ENCODE measurements around the gene PDK1.
"Not testable (repeated sequence)": the region's sequence is repeated elsewhere in the genome, so short reads cannot be mapped to it uniquely, and the experiment has no call there.

Gene PDK1

DNA sequence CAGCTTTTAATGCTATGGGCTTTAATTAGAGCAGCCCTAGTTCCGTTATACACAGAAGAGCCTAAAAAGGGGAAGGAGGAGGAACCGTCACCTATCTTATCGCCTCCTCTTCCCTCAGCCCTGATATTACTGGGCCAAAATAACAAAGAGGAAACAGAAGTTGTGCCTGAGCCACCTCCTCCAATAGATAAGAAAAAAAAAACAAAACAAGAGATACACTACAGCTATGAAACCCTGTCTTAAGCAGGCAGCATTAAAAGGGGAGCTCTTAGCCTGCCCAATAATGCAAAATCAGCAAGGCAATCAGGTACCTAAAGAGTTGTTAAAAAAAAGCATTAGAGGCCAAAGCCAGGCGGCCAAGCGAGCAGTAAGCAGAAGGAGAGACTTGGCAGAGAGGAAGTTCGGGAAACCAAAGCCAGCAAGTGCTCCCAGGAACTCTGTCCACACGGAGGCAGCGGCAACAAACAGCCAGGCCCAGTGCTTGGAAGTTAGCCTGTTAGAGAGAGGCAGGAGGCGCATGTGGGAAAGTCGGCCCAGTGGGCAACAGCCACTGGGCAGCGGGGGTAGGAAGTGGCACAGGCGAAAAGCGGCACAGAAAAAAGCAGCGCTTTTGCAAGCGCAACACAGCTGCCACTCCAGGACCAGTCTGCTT is 41.8 kb upstream of the PDK1 start:
- no peak for DNase-seq (ENCODE audit: low read depth)
- TF ChIP-seq, protein P1, sequence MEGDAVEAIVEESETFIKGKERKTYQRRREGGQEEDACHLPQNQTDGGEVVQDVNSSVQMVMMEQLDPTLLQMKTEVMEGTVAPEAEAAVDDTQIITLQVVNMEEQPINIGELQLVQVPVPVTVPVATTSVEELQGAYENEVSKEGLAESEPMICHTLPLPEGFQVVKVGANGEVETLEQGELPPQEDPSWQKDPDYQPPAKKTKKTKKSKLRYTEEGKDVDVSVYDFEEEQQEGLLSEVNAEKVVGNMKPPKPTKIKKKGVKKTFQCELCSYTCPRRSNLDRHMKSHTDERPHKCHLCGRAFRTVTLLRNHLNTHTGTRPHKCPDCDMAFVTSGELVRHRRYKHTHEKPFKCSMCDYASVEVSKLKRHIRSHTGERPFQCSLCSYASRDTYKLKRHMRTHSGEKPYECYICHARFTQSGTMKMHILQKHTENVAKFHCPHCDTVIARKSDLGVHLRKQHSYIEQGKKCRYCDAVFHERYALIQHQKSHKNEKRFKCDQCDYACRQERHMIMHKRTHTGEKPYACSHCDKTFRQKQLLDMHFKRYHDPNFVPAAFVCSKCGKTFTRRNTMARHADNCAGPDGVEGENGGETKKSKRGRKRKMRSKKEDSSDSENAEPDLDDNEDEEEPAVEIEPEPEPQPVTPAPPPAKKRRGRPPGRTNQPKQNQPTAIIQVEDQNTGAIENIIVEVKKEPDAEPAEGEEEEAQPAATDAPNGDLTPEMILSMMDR (IDR thresholded peaks at IDR 0.05; ENCODE audit: insufficient read depth, low read depth, low read length, missing control alignments), result no peak
- no peak overlapping the region for H3K4me3 ChIP-seq (ENCODE audit: low read depth, low read length)

DNA sequence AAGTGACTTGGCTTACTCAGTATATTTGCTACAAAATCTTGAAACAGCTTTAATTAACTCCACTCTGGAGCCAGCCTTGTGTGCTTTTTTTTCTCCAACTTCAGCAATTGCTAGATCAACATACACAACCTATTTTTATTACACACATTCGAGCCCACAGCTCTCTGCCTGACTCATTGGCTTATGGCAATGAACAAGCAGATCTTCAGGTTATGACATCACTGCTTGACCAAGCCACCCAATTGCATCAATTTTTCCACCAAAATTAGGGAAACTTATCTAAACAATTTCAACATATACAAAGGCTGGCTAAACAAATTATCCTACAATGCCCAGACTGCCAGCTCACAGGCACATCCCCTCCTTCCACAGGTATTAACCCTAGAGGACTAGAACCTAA is 39.6 kb upstream of the PDK1 start:
- TF ChIP-seq, protein P1 (IDR thresholded peaks at IDR 0.05; ENCODE audit: insufficient read depth, low read depth, low read length, missing control alignments), result no peak
- no peak for DNase-seq (ENCODE audit: low read depth)

DNA sequence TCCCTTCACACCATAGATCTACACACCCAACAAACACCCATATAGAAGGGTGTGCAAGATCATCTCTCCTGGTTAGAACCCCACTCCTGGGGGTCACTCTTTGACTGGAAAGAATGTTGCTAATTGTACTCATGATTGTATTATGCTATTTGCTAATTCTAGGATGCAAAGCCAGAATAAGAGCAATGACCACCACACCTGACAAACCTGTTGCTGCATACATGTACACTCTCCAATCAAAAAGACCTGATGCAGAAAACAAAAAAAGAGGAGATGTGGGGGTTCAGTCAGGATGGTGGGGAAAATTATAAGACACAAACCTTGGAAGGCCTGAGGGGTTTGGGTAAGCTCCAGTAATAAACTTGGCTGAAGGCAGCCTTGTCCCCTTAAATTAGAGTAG is 36.9 kb upstream of the PDK1 start:
- no peak for DNase-seq (ENCODE audit: low read depth)
- TF ChIP-seq, protein P1 (IDR thresholded peaks at IDR 0.05; ENCODE audit: insufficient read depth, low read depth, low read length, missing control alignments), result no peak
- H3K4me3 ChIP-seq (ENCODE audit: low read depth, low read length), result no peak overlapping the region

More for the DNA sequence above, 39.6 kb upstream of the PDK1 start:
- H3K4me3 ChIP-seq (ENCODE audit: low read depth, low read length), result no peak overlapping the region

DNA sequence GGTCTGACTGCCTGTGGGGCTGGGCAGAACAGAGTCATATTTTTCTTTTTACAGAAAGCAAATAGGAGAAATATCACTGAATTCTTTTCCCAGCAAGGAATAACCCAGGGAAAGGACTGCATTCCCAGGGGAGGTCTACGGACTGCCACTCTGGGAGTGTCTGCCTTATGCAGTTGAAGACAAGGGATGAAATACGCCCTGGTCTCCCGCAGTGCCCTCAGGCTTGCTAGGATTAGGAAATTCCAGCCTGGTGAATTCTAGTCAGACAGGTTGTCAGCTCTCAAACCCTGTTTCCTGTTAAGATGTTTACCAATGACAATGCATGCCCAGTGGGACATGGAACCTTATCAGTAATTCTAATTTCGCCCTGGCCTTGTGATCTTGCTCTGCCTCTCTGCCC is 30.3 kb upstream of the PDK1 start:
- no peak overlapping the region for H3K4me3 ChIP-seq (ENCODE audit: low read depth, low read length)
- TF ChIP-seq, protein P1 (IDR thresholded peaks at IDR 0.05; ENCODE audit: insufficient read depth, low read depth, low read length, missing control alignments), result no peak
- no peak for DNase-seq (ENCODE audit: low read depth)

DNA sequence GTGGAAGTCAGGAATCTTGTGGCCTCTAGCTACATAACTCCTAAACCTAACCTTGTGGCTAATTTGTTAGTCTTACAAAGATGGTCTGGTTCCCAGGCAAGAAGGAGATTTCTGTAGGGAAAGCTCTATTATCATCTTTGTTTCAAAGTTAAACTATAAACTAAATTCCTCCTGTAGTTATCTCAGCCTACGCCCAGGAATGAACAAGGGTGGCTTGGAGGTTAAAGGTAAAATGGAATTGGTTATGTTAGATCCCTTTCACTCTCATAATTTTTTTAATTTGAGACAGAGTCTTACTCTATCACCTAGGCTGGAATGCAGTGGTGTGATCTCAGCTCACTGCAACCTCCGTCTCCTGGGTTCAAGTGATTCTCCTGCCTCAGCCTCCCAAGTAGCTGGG is 24.6 kb upstream of the PDK1 start:
- TF ChIP-seq, protein P1 (IDR thresholded peaks at IDR 0.05; ENCODE audit: insufficient read depth, low read depth, low read length, missing control alignments), result no peak
- no peak for DNase-seq (ENCODE audit: low read depth)
- no peak overlapping the region for H3K4me3 ChIP-seq (ENCODE audit: low read depth, low read length)

DNA sequence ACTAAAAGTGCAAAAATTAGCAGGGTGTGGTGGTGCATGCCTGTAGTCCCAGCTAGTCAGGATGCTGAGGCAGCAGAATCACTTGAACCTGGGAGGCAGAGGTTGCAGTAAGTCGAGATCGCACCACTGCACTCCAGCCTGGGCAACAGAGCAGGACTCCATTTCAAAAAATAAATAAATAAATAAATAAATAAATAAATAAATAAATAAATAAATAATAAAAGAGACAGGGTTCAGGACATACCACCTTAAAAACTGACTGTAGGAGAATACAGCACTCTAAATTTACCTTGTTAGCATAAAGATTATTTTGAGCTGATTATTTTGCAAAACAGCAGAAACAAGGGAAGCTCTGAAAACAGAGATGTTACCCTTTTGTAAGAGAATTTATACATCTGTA is 23.4 kb upstream of the PDK1 start:
- DNase-seq (ENCODE audit: low read depth); H3K4me3 ChIP-seq (ENCODE audit: low read depth, low read length): not testable (repeated sequence)

DNA sequence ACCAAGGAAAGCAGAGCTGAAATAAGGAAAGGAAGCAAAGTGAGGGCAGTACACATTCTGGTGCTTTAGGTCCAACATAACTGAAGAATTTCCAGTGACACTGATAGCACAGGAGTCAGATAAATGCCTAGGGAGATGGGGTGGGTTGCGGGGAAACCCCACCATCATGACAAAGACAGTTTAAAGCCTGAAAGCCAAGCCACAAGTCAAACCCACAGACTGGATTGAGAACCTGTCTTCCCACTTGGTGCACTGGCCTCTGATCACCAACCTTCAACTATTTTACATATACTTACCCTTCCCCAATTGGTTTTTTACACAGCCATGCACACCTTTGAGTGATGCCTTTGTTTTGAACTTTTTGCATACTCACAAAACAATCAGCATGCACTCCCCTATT is 22.2 kb upstream of the PDK1 start:
- DNase-seq (ENCODE audit: low read depth), result no peak
- H3K4me3 ChIP-seq (ENCODE audit: low read depth, low read length), result no peak overlapping the region
- TF ChIP-seq, protein P1 (IDR thresholded peaks at IDR 0.05; ENCODE audit: insufficient read depth, low read depth, low read length, missing control alignments), result no peak
